ENCODE data around the gene KIF1A.
"Not testable (repeated sequence)": the region's sequence is repeated elsewhere in the genome, so short reads cannot be mapped to it uniquely, and the experiment has no call there.

KIF1A gene

GRCh38 chr2:240846309-240846708, 26.3 kb upstream of the KIF1A start:
- DNase-seq = not testable (repeated sequence)

- DNase-seq = peak; percentile 34
These were observed 20.5 kb upstream of the KIF1A start for GRCh38 chr2:240840435-240841060.

- no peak for DNase-seq
These were observed 19.4 kb upstream of the KIF1A start for GRCh38 chr2:240839152-240840143.

- DNase-seq = no peak
These were observed 17.6 kb upstream of the KIF1A start for GRCh38 chr2:240837621-240838020.

- DNase-seq = no peak
These were observed 16.9 kb upstream of the KIF1A start for GRCh38 chr2:240836781-240837467.

GRCh38 chr2:240835528-240835927, 15.5 kb upstream of the KIF1A start:
- DNase-seq = no peak

GRCh38 chr2:240834377-240834975, 14.5 kb upstream of the KIF1A start:
- no peak for DNase-seq

GRCh38 chr2:240833724-240834285, 13.8 kb upstream of the KIF1A start:
- DNase-seq = no peak

GRCh38 chr2:240832921-240833494, 13.0 kb upstream of the KIF1A start:
- DNase-seq = no peak

- DNase-seq = peak; percentile 99
These were observed 12.2 kb upstream of the KIF1A start for GRCh38 chr2:240832205-240832727.

GRCh38 chr2:240831594-240832204, 11.7 kb upstream of the KIF1A start:
- DNase-seq = no peak

- DNase-seq = no peak
These were observed 5.5 kb upstream of the KIF1A start for GRCh38 chr2:240825476-240825875.

- no peak for DNase-seq
These were observed 3.7 kb upstream of the KIF1A start for GRCh38 chr2:240823449-240824336.

GRCh38 chr2:240822280-240822847, 2.3 kb upstream of the KIF1A start:
- DNase-seq = no peak

GRCh38 chr2:240821429-240821778, 1.4 kb upstream of the KIF1A start:
- no peak for DNase-seq

- DNase-seq = no peak
These were observed 799 bp upstream of the KIF1A start for GRCh38 chr2:240820607-240821428.

GRCh38 chr2:240819126-240819857, 727 bp downstream of the KIF1A start:
- no peak for DNase-seq

GRCh38 chr2:240818293-240819125, 1.5 kb downstream of the KIF1A start:
- DNase-seq = no peak

Measured in CD4-positive, alpha-beta T cell treated with Interleukin-21 for 1 hour (primary cell).